ENCODE results near the gene MEIS1. TPM values are rescaled to one million over a fixed set of nuclear protein-coding genes. Genes with fewer than 3 reads are reported as not detected.

The MEIS1 gene
- total RNA-seq, 2 donors from 2014 or later: 82.1 to 84.6 TPM

GRCh38 chr2:66577321-66578053 lies 142.6 kb downstream of the MEIS1 start:
- WGBS, 2 donors: 0 to 1% methylated on average over 40 to 42 of the region's 42 CpGs
- intact Hi-C loops (cut with DNase I): loop anchor here (5.0 kb wide), 1 partner anchor 145 kb away; no protein-coding TSS in a partner anchor
- ATAC-seq (peak; percentile 19), DNase-seq (peak; percentile 59 to 63 (median 60))
- H3K27me3 ChIP-seq: no peaks in the 10 kb centered on the region
- no peaks in the 10 kb centered on the region for H3K9me3 ChIP-seq
- peak overlapping the region; percentile 92 to 98 (median 97) for H3K27ac ChIP-seq
- peak overlapping the region in 1 of 2 donors; percentile 15 for H3K4me3 ChIP-seq
- peak in 1 of 7 experiments; percentile 13 for TF ChIP-seq CTCF (IDR thresholded peaks at IDR 0.05)
- peak in 2 of 3 donors; percentile 57 to 59 for TF ChIP-seq POLR2A (IDR thresholded peaks at IDR 0.05)
- H3K4me1 ChIP-seq: peaks cover 36% of the 10 kb centered on the region
- no peaks in the 10 kb centered on the region for H3K36me3 ChIP-seq (replicated peaks in 1 of 2; ENCODE audit: insufficient read depth in 1 of 2, low read depth in 2 of 2)

GRCh38 chr2:66578054-66578686 lies 143.2 kb downstream of the MEIS1 start:
- peak overlapping the region; percentile 92 to 98 (median 97) for H3K27ac ChIP-seq
- intact Hi-C loops (cut with DNase I): loop anchor here (5.0 kb wide), 1 partner anchor 146 kb away; no protein-coding TSS in a partner anchor
- TF ChIP-seq POLR2A (IDR thresholded peaks at IDR 0.05) (peak; percentile 22 to 71 (median 66)), CTCF (IDR thresholded peaks at IDR 0.05) (peak in 1 of 7 experiments; percentile 3)
- no peak overlapping the region for H3K4me3 ChIP-seq
- peaks cover 36% of the 10 kb centered on the region for H3K4me1 ChIP-seq
- WGBS, 2 donors: 0 to 1% methylated on average over 18 to 23 of the region's 27 CpGs
- no peaks in the 10 kb centered on the region for H3K36me3 ChIP-seq (replicated peaks in 1 of 2; ENCODE audit: insufficient read depth in 1 of 2, low read depth in 2 of 2)
- no peaks in the 10 kb centered on the region for H3K9me3 ChIP-seq
- DNase-seq: peak; percentile 71 to 86 (median 78)
- H3K27me3 ChIP-seq: no peaks in the 10 kb centered on the region
- ATAC-seq: peak; percentile 36

- TF ChIP-seq POLR2A (IDR thresholded peaks at IDR 0.05) (no peak), CTCF (IDR thresholded peaks at IDR 0.05) (no peak)
- Histone ChIP-seq H3K36me3 (replicated peaks in 1 of 2; ENCODE audit: insufficient read depth in 1 of 2, low read depth in 2 of 2) (no peaks in the 10 kb centered on the region), H3K27ac (peak overlapping the region; percentile 92 to 98 (median 97)), H3K9me3 (no peaks in the 10 kb centered on the region), H3K27me3 (no peaks in the 10 kb centered on the region), H3K4me3 (no peak overlapping the region), H3K4me1 (peaks cover 36% of the 10 kb centered on the region)
- DNase-seq (no peak), ATAC-seq (no peak)
- WGBS, 2 donors: 1% methylated on average over 10 of the region's 10 CpGs
- intact Hi-C loops (cut with DNase I): loop anchor here (5.0 kb wide), 1 partner anchor 146 kb away; no protein-coding TSS in a partner anchor
Observed at GRCh38 chr2:66578687-66579106, 143.8 kb downstream of the MEIS1 start.

GRCh38 chr2:66579186-66580126 lies 144.5 kb downstream of the MEIS1 start:
- intact Hi-C loops (cut with DNase I): loop anchor here (5.0 kb wide), 1 partner anchor 147 kb away; no protein-coding TSS in a partner anchor
- no peaks in the 10 kb centered on the region for H3K9me3 ChIP-seq
- H3K36me3 ChIP-seq (replicated peaks in 1 of 2; ENCODE audit: insufficient read depth in 1 of 2, low read depth in 2 of 2): no peaks in the 10 kb centered on the region
- peak overlapping the region; percentile 92 to 98 (median 97) for H3K27ac ChIP-seq
- no peak overlapping the region for H3K4me3 ChIP-seq
- ATAC-seq (no peak), DNase-seq (no peak)
- TF ChIP-seq POLR2A (IDR thresholded peaks at IDR 0.05): no peak
- no peak for TF ChIP-seq CTCF (IDR thresholded peaks at IDR 0.05)
- H3K4me1 ChIP-seq: peaks cover 34% of the 10 kb centered on the region
- 3% methylated on average over 9 to 10 of the region's 10 CpGs for WGBS, 2 donors
- no peaks in the 10 kb centered on the region for H3K27me3 ChIP-seq
